ENCODE results near the gene SLC2A6. TPM values are rescaled to one million over a fixed set of nuclear protein-coding genes. Genes with fewer than 3 reads are reported as not detected.

SLC2A6 gene
- total RNA-seq, 1 donor from 2014 or later = 10.5 TPM

DNA sequence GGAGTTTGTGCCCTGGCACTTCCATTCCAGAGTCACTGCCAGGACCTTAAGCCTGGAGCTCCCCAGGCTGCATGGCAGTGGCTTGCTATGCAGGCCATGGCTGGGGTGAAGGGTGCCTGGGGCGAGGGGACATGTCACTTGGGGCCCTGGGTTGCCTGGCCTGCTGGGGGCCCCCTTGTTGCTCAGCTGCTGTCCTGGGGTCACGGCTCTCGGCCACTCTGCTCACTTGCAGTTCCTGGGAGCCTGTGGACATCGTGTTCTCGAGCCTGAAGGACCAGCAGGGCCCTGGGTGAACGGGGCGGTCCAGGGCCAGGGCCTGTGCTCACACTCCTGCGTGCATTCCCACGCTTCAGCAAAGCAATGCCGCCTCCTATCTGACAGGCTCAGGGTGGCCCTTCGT, 14.5 kb upstream of the SLC2A6 start:
- intact Hi-C loops (cut with DNase I) = no loop called here
- H3K27ac ChIP-seq = peak overlapping the region; percentile 64

DNA sequence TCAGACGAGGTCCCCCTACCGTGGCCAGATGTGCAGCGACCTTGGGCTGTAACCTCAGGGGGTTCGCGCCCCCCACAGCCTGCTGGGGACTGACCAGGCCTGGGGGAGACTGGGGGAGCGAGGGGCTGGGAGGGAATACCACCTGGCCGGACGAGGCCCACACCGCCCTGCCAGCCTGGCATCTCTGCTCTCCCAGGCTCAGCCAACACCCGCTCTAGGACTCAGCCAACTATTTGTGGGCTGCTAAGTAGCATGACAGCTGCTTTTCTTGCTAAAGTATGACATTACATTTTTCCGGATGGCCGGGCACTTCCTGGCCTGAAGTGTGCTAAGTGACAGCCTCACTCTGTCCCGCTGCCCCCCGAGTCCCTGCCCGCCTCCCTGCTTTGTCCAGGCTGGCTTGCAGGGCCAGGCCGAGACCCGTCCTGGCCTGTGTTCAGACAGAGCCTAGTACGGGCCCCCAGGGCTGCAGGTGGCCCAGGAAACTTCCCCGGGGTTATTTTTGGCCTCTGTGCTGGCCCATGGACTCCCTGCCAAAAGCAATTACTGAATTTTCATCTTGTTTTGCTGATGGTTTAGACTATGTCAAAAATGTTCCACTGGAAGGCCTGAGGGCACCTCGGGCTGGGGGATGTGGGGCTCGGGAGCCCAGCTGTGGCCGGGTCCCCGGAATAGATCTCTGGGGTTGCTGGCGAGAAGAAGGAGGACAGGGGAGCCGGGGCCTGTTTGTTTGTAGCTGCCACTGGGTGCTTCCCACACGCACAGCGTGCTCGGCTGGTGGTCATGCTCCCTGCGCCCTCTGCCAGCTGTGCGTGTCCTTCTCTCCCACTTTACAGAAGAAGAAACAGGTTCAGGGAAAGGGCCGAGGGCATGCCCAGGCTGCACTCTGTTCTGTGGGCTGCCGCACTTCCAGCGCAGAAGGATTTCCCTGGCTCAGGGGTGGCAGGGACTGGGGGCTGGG, 13.4 kb upstream of the SLC2A6 start:
- intact Hi-C loops (cut with DNase I) = no loop called here
- H3K27me3 ChIP-seq (ENCODE audit: low read depth) = peaks cover 9% of the 10 kb centered on the region
- peak overlapping the region; percentile 64 for H3K27ac ChIP-seq
- H3K4me3 ChIP-seq = no peak overlapping the region
- peak; percentile 6 to 10 for ATAC-seq
- DNase-seq = peak; percentile 41
- H3K36me3 ChIP-seq = no peaks in the 10 kb centered on the region
- H3K9me3 ChIP-seq = no peaks in the 10 kb centered on the region
- TF ChIP-seq, protein P1, sequence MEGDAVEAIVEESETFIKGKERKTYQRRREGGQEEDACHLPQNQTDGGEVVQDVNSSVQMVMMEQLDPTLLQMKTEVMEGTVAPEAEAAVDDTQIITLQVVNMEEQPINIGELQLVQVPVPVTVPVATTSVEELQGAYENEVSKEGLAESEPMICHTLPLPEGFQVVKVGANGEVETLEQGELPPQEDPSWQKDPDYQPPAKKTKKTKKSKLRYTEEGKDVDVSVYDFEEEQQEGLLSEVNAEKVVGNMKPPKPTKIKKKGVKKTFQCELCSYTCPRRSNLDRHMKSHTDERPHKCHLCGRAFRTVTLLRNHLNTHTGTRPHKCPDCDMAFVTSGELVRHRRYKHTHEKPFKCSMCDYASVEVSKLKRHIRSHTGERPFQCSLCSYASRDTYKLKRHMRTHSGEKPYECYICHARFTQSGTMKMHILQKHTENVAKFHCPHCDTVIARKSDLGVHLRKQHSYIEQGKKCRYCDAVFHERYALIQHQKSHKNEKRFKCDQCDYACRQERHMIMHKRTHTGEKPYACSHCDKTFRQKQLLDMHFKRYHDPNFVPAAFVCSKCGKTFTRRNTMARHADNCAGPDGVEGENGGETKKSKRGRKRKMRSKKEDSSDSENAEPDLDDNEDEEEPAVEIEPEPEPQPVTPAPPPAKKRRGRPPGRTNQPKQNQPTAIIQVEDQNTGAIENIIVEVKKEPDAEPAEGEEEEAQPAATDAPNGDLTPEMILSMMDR (IDR thresholded peaks at IDR 0.05) = no peak
- peaks cover 5% of the 10 kb centered on the region for H3K4me1 ChIP-seq

More for the DNA sequence above, 14.5 kb upstream of the SLC2A6 start:
- Histone ChIP-seq H3K9me3 (no peaks in the 10 kb centered on the region), H3K4me3 (no peak overlapping the region), H3K4me1 (peaks cover 5% of the 10 kb centered on the region), H3K27me3 (ENCODE audit: low read depth) (peaks cover 11% of the 10 kb centered on the region), H3K36me3 (no peaks in the 10 kb centered on the region)
- DNase-seq (peak; percentile 39), ATAC-seq (no peak)
- TF ChIP-seq, protein P1 (IDR thresholded peaks at IDR 0.05) = no peak

DNA sequence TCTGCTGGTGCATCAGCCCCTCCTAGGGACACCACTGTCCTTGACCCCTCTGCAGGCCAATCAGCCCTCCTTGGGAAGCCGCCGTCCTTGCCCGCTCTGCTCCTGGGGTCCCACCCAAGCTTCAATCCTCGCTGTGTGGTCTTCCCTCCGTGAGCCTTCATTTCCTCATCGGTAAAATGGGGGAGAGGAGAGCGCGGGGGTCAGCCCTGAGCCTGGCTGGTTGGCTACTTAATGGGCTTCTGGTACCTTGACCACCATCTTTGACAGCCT, 12.7 kb upstream of the SLC2A6 start:
- Histone ChIP-seq H3K4me1 (peaks cover 2% of the 10 kb centered on the region), H3K27me3 (ENCODE audit: low read depth) (peaks cover 2% of the 10 kb centered on the region), H3K36me3 (no peaks in the 10 kb centered on the region), H3K27ac (peak overlapping the region; percentile 64), H3K4me3 (no peak overlapping the region), H3K9me3 (no peaks in the 10 kb centered on the region)
- no peak for ATAC-seq
- intact Hi-C loops (cut with DNase I) = no loop called here
- TF ChIP-seq, protein P1 (IDR thresholded peaks at IDR 0.05) = no peak
- DNase-seq = peak; percentile 25

DNA sequence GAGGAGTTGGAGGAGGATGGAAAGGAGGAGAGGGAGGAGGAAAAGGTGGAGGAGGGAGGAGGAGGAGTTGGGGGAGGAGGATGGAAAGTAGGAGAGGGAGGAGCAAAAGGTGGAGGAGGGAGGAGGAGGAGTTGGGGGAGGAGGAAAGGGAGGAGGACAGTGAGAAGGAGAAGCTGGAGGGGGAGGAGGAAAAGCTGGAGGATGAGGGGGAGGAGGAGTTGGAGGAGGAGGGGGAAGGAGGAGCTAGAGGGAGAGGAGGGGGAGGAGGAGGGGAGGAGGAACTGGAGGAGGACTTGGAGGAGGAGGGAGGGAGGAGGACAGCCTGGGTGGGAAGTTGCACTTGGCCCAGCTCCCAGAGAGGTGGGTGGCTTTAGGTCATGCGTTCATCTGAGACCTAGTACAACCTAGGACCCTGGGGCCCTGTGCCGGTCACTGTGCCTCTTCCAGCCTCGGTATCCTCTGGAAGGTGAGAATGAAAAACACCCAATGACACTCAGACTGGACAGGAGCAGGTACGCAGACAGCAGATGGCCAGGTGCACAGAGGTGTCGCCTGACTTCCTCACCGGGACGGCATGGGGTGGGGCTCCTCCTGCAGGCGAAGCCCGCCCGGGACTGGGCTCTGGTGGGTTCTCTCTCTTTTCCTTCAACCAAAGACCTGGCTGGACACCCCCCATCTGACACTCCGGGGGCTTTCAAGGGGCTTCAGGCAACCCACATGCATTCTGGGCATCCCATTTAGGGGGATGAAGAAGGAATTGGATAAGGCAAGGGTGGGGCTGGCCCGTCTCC, 12.2 kb upstream of the SLC2A6 start:
- Histone ChIP-seq H3K9me3 (no peaks in the 10 kb centered on the region), H3K36me3 (no peaks in the 10 kb centered on the region), H3K27ac (peak overlapping the region; percentile 64), H3K4me1 (peaks cover 5% of the 10 kb centered on the region), H3K27me3 (ENCODE audit: low read depth) (no peaks in the 10 kb centered on the region), H3K4me3 (no peak overlapping the region)
- intact Hi-C loops (cut with DNase I) = no loop called here
- DNase-seq = peak; percentile 36
- ATAC-seq = no peak
- TF ChIP-seq, protein P1 (IDR thresholded peaks at IDR 0.05) = no peak

DNA sequence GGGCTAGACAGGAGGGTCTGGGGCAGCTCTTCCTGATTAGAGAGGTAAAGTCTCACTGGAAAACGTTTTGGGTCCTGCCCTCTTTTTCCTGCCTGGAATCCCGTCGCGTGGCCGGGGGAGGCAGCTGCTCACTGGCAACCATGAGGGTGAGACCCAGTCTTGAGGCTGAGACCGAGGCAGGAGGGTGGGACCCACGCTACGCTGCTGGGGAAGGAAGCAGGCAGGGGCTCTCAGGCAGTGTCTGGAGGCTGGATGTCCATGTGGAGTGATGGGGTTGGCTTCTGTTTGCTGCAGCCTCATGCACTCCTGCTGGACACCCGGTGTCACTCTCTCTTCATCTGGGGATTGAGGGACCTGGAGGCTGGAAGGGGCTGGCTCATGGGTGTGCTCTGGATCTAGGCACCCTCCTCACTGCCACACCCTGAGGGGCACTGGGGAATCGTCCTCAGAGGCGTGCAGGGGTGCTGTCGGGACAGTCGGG, 11.3 kb upstream of the SLC2A6 start:
- Histone ChIP-seq H3K27ac (no peak overlapping the region), H3K4me1 (peaks cover 9% of the 10 kb centered on the region), H3K36me3 (no peaks in the 10 kb centered on the region), H3K4me3 (no peak overlapping the region), H3K27me3 (ENCODE audit: low read depth) (no peaks in the 10 kb centered on the region), H3K9me3 (no peaks in the 10 kb centered on the region)
- intact Hi-C loops (cut with DNase I) = no loop called here
- DNase-seq (peak; percentile 32), ATAC-seq (no peak)
- TF ChIP-seq, protein P1 (IDR thresholded peaks at IDR 0.05) = no peak
